H1 (cell line): Measurements from ENCODE around the gene ZBTB4.

Experiments
- EP300 ChIP-seq, 2 experiments: IDR thresholded peaks; 1 replicate in 1 of 2; 2 replicates in 1 of 2; pipeline ENCODE4 v1.6.1; 2011 to 2012; ENCODE audit warnings: low read depth in 2 of 2, low read length in 2 of 2, mild to moderate bottlenecking in 2 of 2, borderline replicate concordance in 1 of 2, inconsistent platforms in 1 of 2, moderate library complexity in 1 of 2
- GABPA ChIP-seq: IDR thresholded peaks from 2 replicates; pipeline ENCODE4 v1.6.1; 2011; ENCODE audit warnings: mild to moderate bottlenecking, low read length, moderate library complexity, borderline replicate concordance; ENCODE audit not compliant: insufficient read depth
- NRF1 ChIP-seq: IDR thresholded peaks from 2 replicates; pipeline ENCODE4 v1.6.1; 2011; ENCODE audit warnings: mild to moderate bottlenecking, low read depth, low read length, improper control_type of control experiment
- POLR2AphosphoS5 ChIP-seq: IDR thresholded peaks from 2 replicates; pipeline ENCODE4 v1.6.1; 2011; ENCODE audit warnings: low read depth, low read length
- TCF12 ChIP-seq: IDR thresholded peaks from 2 replicates; pipeline ENCODE4 v1.6.1; 2011; ENCODE audit warnings: low read depth, mild to moderate bottlenecking, low read length
- TF ChIP-seq, protein P1 (sequence below), 3 experiments: IDR thresholded peaks; 1 replicate in 2 of 3; 2 replicates in 1 of 3; pipeline versions ENCODE4 v1.5.1 to v1.6.1; 2011; ENCODE audit warnings: low read length in 3 of 3, mild to moderate bottlenecking in 3 of 3, inconsistent platforms in 2 of 3, low read depth in 1 of 3, moderate library complexity in 1 of 3; ENCODE audit not compliant: insufficient read depth in 1 of 3; ENCODE audit errors: control extremely low read depth in 1 of 3
- TF ChIP-seq, protein P2 (sequence below): IDR thresholded peaks from 2 replicates; pipeline ENCODE4 v1.6.1; 2011; ENCODE audit warnings: low read length, improper control_type of control experiment

DNA sequence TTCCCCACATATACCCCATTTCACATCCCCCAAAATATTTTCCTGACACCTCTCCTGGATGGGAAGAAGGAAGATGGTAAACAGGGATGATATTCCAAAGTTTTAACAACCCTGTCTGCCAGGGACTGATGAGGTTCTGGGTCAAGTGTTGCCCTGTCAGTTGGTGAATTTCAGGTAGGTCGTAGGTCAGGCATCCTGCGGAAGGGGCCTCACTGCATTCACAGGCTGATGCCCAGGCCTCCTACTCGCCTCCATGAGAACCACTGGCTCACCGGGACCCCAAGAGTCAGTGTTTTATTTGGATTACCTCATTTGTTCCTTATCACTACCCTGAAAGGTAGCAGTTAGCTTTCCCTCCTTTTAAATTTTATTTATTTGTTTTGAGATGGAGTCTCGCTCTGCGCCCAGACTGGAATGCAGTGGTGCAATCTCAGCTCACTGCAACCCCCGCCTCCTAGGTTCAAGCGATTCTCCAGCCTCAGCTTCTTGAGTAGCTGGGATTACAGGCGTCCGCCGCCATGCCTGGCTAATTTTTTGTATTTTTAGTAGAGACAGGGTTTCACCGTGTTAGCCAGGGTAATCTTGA, 10.5 kb downstream of the ZBTB4 start:
- TF ChIP-seq, protein P1, sequence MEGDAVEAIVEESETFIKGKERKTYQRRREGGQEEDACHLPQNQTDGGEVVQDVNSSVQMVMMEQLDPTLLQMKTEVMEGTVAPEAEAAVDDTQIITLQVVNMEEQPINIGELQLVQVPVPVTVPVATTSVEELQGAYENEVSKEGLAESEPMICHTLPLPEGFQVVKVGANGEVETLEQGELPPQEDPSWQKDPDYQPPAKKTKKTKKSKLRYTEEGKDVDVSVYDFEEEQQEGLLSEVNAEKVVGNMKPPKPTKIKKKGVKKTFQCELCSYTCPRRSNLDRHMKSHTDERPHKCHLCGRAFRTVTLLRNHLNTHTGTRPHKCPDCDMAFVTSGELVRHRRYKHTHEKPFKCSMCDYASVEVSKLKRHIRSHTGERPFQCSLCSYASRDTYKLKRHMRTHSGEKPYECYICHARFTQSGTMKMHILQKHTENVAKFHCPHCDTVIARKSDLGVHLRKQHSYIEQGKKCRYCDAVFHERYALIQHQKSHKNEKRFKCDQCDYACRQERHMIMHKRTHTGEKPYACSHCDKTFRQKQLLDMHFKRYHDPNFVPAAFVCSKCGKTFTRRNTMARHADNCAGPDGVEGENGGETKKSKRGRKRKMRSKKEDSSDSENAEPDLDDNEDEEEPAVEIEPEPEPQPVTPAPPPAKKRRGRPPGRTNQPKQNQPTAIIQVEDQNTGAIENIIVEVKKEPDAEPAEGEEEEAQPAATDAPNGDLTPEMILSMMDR (IDR thresholded peaks at IDR 0.05; ENCODE audit: control extremely low read depth in 1 of 3, insufficient read depth in 1 of 3, low read depth in 1 of 3, low read length in 3 of 3) = no peak
- no peak for TF ChIP-seq NRF1
- no peak for TF ChIP-seq TCF12
- no peak for TF ChIP-seq GABPA
- no peak for TF ChIP-seq POLR2AphosphoS5
- no peak for TF ChIP-seq EP300 (IDR thresholded peaks at IDR 0.05; ENCODE audit: borderline replicate concordance in 1 of 2, low read depth in 2 of 2, low read length in 2 of 2)
- TF ChIP-seq, protein P2, sequence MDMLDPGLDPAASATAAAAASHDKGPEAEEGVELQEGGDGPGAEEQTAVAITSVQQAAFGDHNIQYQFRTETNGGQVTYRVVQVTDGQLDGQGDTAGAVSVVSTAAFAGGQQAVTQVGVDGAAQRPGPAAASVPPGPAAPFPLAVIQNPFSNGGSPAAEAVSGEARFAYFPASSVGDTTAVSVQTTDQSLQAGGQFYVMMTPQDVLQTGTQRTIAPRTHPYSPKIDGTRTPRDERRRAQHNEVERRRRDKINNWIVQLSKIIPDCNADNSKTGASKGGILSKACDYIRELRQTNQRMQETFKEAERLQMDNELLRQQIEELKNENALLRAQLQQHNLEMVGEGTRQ = no peak
